HuH-7 (cell line): ENCODE results near the gene CNIH2.

Experiments
- DNase-seq: peaks from one replicate; pipeline ENCODE4 v3.0.0; 2011; ENCODE audit warnings: low spot score

The CNIH2 gene

GRCh38 chr11:66331542-66332370 lies 53.8 kb downstream of the CNIH2 start:
- DNase-seq, result no peak

- DNase-seq, result no peak
Measured at GRCh38 chr11:66332371-66333219, 54.6 kb downstream of the CNIH2 start.

- DNase-seq, result no peak
Measured at GRCh38 chr11:66333220-66333877, 55.4 kb downstream of the CNIH2 start.
